ENCODE data around the gene P2RX5. TPM values are rescaled to one million over a fixed set of nuclear protein-coding genes. Genes with fewer than 3 reads are reported as not detected.

P2RX5 gene
- total RNA-seq, 1 experiment from 2014 or later: not detected

DNA sequence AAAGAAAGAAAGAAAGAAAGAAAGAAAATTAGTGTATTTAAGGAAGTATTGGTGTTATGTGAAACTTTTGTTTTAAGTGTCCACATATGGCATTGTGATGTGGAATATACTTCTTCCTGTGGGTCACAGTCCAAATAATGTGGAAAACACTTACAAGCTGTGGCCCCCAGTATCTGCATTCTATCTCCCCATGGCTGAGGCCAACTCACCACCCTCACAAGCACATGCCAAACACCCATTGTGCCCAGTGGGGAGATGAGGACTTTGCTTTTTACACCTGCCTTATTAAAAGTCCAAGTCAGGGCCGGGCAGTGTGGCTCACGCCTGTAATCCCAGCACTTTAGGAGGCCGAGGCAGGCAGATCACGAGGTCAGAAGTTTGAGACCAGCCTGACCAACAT, 4.0 kb upstream of the P2RX5 start:
- Histone ChIP-seq H3K4me3 (no peak overlapping the region), H3K4me1 (replicated peaks) (peaks cover 10% of the 10 kb centered on the region), H3K27ac (no peak overlapping the region), H3K27me3 (replicated peaks) (peaks cover 19% of the 10 kb centered on the region), H3K36me3 (no peaks in the 10 kb centered on the region), H3K9me3 (replicated peaks) (peaks cover 5% of the 10 kb centered on the region; the same call in 1 of the 2 replicates)
- no peak for DNase-seq (ENCODE audit: low read depth in 1 of 2, low spot score in 2 of 2)

DNA sequence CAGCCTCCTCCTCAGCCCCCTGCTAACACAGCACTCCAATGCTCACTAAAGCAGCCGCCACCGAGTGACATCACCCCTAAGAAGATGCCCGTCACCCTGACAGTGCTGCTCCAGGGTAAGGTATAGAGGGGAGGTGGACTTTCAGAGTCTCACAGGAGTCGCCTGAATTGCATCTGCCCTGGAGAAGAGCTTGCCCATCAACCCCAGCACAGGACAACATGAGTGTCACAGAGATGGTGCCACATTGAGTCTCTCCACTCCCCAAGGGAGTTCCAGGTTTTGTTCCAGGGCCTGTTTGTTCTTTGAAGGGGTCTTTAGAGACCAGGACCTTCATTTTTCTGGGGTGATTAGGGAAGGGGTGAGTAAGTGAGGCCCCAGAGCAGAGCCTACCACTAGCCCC, 2.2 kb upstream of the P2RX5 start:
- Histone ChIP-seq H3K36me3 (no peaks in the 10 kb centered on the region), H3K4me1 (replicated peaks) (peaks cover 10% of the 10 kb centered on the region), H3K4me3 (no peak overlapping the region), H3K9me3 (replicated peaks) (peaks cover 5% of the 10 kb centered on the region; the same call in 1 of the 2 replicates), H3K27me3 (replicated peaks) (peaks cover 25% of the 10 kb centered on the region), H3K27ac (no peak overlapping the region)
- DNase-seq (ENCODE audit: low read depth in 1 of 2, low spot score in 2 of 2): no peak

DNA sequence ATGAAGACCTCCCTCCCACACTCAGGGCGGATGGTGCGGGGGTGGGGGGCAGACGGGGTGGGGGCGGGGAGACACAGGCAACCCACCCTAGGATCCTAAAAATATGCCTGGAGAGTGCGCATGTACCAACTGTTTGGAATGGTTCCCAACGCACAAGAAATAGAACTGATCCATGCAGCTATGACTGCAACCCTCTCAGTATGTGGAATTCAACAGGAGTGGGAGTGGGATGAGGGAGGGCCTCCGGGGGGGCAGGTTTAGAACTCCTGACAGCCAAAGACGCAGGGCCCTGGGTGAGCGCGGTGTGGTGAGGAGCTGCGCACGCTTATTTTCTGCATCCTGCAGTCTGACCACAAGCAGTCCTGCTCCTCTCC, 1.1 kb upstream of the P2RX5 start:
- peaks cover 25% of the 10 kb centered on the region for H3K27me3 ChIP-seq (replicated peaks)
- peaks cover 4% of the 10 kb centered on the region; the same call in 1 of the 2 replicates for H3K9me3 ChIP-seq (replicated peaks)
- no peaks in the 10 kb centered on the region for H3K36me3 ChIP-seq
- no peak overlapping the region for H3K27ac ChIP-seq
- peaks cover 10% of the 10 kb centered on the region for H3K4me1 ChIP-seq (replicated peaks)
- no peak for DNase-seq (ENCODE audit: low read depth in 1 of 2, low spot score in 2 of 2)
- H3K4me3 ChIP-seq: no peak overlapping the region

DNA sequence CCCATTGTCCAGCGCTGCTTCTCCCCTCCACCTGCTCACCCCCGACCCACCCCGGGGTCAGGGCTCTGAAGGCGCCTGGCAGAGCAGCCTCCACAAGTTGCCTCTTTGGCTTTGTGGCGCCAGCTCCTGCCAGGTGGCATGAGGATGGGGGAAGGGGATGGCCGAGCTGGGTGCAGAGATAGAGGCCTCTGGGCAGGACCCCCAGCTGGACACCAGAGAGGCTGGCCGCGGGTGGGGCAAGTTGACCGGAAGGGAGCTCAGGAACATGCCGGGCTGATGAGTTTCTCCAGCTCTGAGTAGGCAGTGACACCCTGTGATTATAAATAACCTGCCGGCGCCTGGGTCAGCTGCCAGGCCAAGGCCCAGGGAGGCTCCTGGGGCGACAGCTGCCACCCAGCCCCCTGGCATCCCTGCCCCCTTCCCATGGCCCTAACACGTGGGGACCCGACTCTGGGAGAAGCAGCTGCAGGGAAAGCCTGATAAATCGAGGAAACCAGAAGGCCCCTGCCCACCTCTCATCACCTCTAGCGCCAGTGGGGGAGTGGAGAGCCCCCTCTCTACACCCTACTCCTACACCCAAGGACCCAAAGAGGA, 729 bp downstream of the P2RX5 start:
- Histone ChIP-seq H3K4me3 (no peak overlapping the region), H3K36me3 (no peaks in the 10 kb centered on the region), H3K27me3 (replicated peaks) (peaks cover 25% of the 10 kb centered on the region), H3K9me3 (replicated peaks) (0 out of 2 replicates have a peak, but pooled peaks cover 3% of the 10 kb centered on the region), H3K27ac (no peak overlapping the region), H3K4me1 (replicated peaks) (peaks cover 10% of the 10 kb centered on the region)
- no peak for DNase-seq (ENCODE audit: low read depth in 1 of 2, low spot score in 2 of 2)

DNA sequence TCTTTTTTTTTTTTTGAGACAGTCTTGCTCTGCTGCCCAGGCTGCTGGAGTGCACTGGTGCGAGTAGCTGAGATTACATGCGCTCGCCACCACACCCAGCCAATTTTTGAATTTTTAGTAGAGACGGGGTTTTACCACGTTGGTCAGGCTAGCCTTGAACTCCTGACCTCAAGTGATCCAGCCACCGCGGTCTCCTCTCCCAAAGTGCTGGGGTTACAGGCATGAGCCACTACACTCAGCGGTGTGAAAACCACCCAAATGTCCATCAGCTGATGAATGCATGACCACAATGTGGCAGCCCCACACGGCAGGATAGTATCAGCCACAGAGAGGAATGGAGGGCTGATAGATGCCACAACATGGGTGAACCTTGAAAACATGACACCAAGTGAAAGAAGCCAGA, 2.1 kb downstream of the P2RX5 start:
- no peak for DNase-seq (ENCODE audit: low read depth in 1 of 2, low spot score in 2 of 2)
- Histone ChIP-seq H3K27me3 (replicated peaks) (peaks cover 25% of the 10 kb centered on the region), H3K36me3 (no peaks in the 10 kb centered on the region), H3K4me1 (replicated peaks) (peaks cover 10% of the 10 kb centered on the region), H3K27ac (no peak overlapping the region), H3K9me3 (replicated peaks) (0 out of 2 replicates have a peak, but pooled peaks cover 3% of the 10 kb centered on the region), H3K4me3 (no peak overlapping the region)

DNA sequence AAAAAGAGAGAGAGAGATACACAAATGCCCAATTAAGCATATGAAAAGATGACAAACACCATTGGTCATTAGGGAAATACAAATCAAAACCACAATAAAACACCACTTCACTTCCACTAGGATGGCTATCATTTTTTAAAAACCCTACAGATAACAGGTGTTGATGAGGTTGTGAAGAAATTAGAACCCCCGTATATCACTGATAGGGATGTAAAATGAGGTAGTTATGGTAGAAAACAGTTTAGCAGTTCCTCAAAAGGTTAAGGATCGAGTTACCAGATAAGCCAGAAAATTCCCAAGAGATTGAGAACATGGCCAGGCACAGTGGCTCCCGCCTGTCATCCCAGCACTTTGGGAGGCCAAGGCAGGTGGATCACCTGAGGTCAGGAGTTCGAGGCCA, 2.8 kb downstream of the P2RX5 start:
- DNase-seq (ENCODE audit: low read depth in 1 of 2, low spot score in 2 of 2): no peak
- Histone ChIP-seq H3K4me3 (no peak overlapping the region), H3K27ac (no peak overlapping the region), H3K9me3 (replicated peaks) (0 out of 2 replicates have a peak, but pooled peaks cover 2% of the 10 kb centered on the region), H3K36me3 (no peaks in the 10 kb centered on the region), H3K4me1 (replicated peaks) (peaks cover 10% of the 10 kb centered on the region), H3K27me3 (replicated peaks) (peaks cover 25% of the 10 kb centered on the region)

DNA sequence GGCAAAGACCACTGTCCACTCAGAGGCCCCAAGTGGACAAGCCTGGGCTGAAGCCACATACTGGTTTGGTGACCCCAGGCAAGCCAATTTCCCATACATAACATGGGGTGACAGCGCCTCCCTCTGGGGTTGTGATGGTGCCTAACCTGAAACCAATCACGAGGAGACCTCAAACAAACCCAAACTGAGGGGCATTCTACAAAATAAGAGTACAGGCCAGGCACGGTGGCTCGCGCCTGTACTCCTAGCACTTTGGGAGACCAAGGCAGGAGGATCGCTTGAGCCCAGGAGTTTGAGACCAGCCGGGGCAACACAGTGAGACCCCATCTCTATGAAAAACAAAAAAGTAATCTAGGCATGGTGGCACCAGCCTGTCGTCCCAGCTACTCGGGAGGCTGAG, 3.6 kb downstream of the P2RX5 start:
- Histone ChIP-seq H3K4me1 (replicated peaks) (peaks cover 10% of the 10 kb centered on the region), H3K27ac (no peak overlapping the region), H3K27me3 (replicated peaks) (peaks cover 25% of the 10 kb centered on the region), H3K9me3 (replicated peaks) (no peaks in the 10 kb centered on the region), H3K4me3 (no peak overlapping the region), H3K36me3 (no peaks in the 10 kb centered on the region)
- DNase-seq (ENCODE audit: low read depth in 1 of 2, low spot score in 2 of 2): no peak

DNA sequence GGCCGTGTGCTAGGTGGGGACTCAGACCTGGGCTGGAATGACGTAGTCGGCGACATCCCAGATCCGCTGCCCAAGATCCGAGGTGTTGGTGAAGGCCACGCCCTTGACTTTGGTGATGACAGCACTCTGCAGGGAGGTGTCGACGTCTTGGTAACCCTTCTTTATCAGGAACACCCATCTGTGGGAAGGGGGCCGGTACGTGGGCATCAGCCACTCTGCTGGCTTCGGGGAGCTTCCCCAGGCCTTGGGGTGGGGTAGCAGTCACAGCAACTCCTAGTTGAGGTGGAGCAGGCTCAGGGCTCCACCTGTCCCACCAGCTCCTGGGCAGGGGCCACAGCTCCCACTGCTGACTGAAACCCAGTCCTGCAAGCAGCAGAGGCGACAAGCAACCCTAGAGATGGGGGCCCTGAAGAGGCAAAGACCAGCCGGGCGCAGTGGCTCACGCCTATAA, 4.3 kb downstream of the P2RX5 start:
- H3K4me1 ChIP-seq (replicated peaks): peaks cover 10% of the 10 kb centered on the region
- no peak overlapping the region for H3K4me3 ChIP-seq
- peaks cover 23% of the 10 kb centered on the region for H3K27me3 ChIP-seq (replicated peaks)
- no peak for DNase-seq (ENCODE audit: low read depth in 1 of 2, low spot score in 2 of 2)
- H3K9me3 ChIP-seq (replicated peaks): no peaks in the 10 kb centered on the region
- no peak overlapping the region for H3K27ac ChIP-seq
- no peaks in the 10 kb centered on the region for H3K36me3 ChIP-seq

DNA sequence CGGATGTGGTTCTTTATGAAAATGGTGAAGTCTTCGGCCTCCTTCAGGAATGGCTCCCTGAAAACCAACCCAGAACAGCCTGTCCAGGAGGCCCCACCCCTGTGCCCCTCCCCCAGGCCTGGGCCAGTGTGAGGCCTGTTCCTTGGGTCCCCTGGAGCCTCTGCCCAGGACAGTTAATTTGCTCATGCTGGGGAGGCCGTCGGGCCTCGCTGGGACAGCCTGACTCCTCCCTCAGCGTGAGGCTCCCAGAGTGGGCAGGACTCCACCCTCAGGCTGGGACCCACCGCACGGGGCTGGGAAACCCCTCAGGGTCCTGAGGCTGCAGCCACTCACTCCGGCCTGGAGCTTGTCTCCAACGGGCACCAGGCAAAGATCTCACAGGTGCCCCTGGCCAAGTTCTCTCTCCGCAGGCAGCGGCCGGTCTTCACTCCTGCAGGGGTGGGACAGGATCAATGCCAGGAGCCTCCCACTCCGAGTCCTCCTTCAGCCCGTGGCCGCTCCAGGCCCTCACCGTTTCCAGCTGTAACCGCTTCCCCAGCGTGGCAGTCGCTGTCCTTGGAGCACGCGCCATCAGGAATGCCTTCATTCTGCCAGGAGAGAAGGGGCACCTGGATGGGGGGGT, 5.8 kb downstream of the P2RX5 start:
- no peak for DNase-seq (ENCODE audit: low read depth in 1 of 2, low spot score in 2 of 2)
- peaks cover 1% of the 10 kb centered on the region for H3K4me1 ChIP-seq (replicated peaks)
- no peaks in the 10 kb centered on the region for H3K9me3 ChIP-seq (replicated peaks)
- no peak overlapping the region for H3K4me3 ChIP-seq
- H3K27ac ChIP-seq: no peak overlapping the region
- H3K36me3 ChIP-seq: no peaks in the 10 kb centered on the region
- H3K27me3 ChIP-seq (replicated peaks): peaks cover 8% of the 10 kb centered on the region

DNA sequence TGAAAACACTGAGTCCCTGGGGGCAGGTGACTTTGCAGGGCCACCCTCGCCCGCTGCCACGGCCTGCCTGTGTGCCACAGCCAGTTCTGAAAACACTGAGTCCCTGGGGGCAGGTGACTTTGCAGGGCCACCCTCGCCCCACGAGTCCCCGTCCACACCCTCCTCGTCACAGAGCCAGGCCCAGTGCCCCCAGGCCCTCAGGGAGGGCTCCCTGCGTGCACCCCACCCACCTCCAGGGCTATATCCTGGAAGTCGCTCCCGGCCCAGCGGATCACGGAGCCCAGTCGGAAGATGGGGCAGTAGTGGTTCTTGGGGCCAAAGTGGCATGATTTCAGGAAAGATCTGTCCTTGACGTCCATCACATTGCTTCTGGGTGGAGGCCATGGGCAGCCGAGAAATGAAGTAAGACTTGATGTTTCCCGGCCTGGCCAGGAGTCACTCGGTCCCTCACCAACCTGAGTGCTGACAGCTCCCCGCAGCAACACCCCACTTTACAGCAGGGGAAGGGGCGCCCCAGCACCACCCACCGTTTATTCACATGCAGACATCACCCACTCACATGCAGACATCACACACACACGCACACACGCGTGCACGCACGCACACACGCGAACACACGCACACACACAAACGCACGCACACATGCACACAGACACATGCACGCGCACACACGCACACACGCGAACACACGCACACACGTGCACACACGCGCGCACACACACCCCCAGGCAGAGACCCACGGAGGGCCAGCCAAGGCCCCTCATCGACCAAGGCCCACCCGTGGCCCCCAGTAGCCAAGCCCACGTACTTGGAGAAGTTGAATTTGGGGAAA, 6.5 kb downstream of the P2RX5 start:
- Histone ChIP-seq H3K4me3 (no peak overlapping the region), H3K4me1 (replicated peaks) (no peaks in the 10 kb centered on the region), H3K36me3 (no peaks in the 10 kb centered on the region), H3K9me3 (replicated peaks) (no peaks in the 10 kb centered on the region), H3K27ac (no peak overlapping the region), H3K27me3 (replicated peaks) (0 out of 2 replicates have a peak, but pooled peaks cover 1% of the 10 kb centered on the region)
- DNase-seq (ENCODE audit: low read depth in 1 of 2, low spot score in 2 of 2): no peak

DNA sequence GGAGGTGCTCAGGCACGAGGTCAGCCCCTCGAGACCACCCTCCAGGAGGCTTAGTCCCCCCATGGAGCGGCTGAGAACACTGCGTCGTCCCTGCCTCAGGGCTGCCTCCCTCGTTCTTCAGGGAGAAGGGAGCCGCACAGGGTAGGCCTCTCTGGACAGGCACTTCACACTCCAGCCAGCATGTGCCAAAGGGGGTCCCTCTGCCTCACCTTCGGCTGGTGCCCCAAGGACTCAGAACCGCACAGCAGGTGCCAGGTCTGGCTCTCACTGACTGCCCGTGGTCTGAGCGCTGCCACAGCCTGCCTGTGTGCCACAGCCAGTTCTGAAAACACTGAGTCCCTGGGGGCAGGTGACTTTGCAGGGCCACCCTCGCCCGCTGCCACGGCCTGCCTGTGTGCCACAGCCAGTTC, 7.1 kb downstream of the P2RX5 start:
- DNase-seq (ENCODE audit: low read depth in 1 of 2, low spot score in 2 of 2): no peak
- no peaks in the 10 kb centered on the region for H3K27me3 ChIP-seq (replicated peaks)
- no peaks in the 10 kb centered on the region for H3K9me3 ChIP-seq (replicated peaks)
- no peaks in the 10 kb centered on the region for H3K36me3 ChIP-seq
- H3K4me1 ChIP-seq (replicated peaks): no peaks in the 10 kb centered on the region
- no peak overlapping the region for H3K4me3 ChIP-seq
- no peak overlapping the region for H3K27ac ChIP-seq

DNA sequence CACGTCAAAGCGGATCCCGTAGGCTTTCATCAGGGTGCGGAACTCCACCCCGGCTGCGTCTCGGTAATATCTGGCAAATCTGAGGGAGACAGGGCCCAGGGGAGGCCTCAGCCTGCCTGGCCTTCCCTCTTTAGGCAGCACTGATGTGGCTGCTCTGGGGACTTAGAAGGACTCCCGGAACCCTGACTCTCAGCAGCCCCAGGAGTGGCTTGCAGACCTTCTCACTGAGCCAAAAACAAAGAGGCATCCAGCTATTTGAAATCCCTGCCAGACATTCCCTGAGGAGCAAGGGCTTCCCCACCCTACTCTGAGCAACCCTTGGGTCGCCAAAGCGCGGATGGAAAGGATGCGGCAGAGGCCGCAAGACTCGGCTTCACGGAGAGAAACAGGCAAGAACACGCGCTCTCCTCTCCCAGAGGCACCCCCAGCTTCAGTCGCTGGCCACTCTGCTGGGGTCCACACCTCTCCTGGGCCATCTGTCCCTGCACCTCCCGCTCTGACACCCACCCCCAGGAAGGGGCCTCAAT, 7.9 kb downstream of the P2RX5 start:
- Histone ChIP-seq H3K4me3 (no peak overlapping the region), H3K36me3 (no peaks in the 10 kb centered on the region), H3K27ac (no peak overlapping the region), H3K9me3 (replicated peaks) (no peaks in the 10 kb centered on the region), H3K4me1 (replicated peaks) (no peaks in the 10 kb centered on the region), H3K27me3 (replicated peaks) (no peaks in the 10 kb centered on the region)
- no peak for DNase-seq (ENCODE audit: low read depth in 1 of 2, low spot score in 2 of 2)

DNA sequence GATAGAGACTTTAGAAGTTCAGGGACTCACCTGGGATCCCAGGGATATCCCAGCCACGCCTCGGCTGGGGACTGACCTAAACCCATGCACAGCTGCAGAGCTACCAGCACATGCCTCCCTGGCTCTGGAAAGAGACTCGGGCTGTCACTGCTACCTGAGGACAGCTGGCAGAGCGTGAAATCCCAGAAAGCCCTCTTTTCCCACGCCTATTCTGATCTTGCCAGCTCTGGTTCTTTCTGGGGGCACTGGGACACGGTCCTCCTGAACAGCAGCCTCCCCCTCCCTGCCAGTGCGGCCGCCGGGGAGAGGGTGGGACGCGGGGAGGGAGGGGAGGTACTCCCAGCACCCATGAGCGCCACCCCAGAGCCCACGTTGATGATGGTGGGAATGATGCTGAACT, 10.8 kb downstream of the P2RX5 start:
- Histone ChIP-seq H3K4me1 (replicated peaks) (no peaks in the 10 kb centered on the region), H3K27ac (no peak overlapping the region), H3K4me3 (no peak overlapping the region), H3K9me3 (replicated peaks) (no peaks in the 10 kb centered on the region), H3K27me3 (replicated peaks) (no peaks in the 10 kb centered on the region), H3K36me3 (no peaks in the 10 kb centered on the region)
- no peak for DNase-seq (ENCODE audit: low read depth in 1 of 2, low spot score in 2 of 2)

DNA sequence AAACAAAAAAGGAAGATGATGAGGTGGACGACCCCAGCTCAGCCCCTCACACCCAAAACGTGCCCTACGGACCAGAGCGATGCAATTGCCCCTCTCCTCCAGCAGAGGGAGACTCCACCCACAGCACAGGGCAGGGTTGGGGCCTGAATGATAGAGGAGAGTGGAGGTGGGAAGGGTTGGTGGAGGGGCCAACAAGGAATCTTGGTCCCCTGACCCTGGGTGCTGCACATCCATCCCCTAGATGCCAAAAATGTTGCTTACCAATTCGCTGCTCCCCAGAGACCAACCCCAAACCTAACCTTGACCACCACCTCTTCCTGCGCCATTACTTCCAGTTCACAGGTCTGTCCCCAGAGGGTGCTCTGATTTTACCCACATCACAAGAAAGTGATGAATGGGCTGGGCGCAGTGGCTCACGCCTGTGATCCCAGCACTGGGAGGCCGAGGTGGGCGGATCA, 12.9 kb downstream of the P2RX5 start:
- H3K27me3 ChIP-seq (replicated peaks): no peaks in the 10 kb centered on the region
- no peak overlapping the region for H3K4me3 ChIP-seq
- H3K4me1 ChIP-seq (replicated peaks): no peaks in the 10 kb centered on the region
- H3K9me3 ChIP-seq (replicated peaks): no peaks in the 10 kb centered on the region
- no peaks in the 10 kb centered on the region for H3K36me3 ChIP-seq
- no peak overlapping the region for H3K27ac ChIP-seq
- DNase-seq (ENCODE audit: low read depth in 1 of 2, low spot score in 2 of 2): peak in 1 of 2 experiments; percentile 38

Data from SJSA1 (cell line).